ENCODE measurements around the gene SLC2A1.

Gene SLC2A1

GRCh38 chr1:42979896-42980800, 21.5 kb upstream of the SLC2A1 start:
- no peak overlapping the region for H3K27ac ChIP-seq
- TF ChIP-seq CTCF (conservative IDR thresholded peaks at IDR 0.05) (no peak), ZFX (IDR thresholded peaks at IDR 0.05) (no peak)

DNA sequence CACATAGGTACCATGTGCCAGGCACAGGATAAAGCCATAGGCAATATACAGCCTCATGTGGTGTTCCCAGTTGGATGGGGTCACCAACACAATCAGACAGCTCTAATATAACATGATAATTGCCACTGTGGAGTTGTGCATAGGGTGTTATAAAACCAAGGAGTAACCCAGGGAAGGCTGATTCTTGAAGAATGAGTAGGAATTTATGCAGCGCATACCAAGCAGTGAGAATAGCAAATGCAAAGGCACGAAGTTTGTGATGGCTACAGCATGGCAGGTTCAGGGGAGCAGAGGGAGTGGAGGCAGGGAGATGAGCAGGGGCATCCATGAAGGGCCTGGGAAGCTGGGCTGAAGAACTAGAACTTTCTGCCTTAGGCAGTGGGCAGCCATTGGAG, 20.4 kb upstream of the SLC2A1 start:
- no peak for TF ChIP-seq ZFX (IDR thresholded peaks at IDR 0.05)
- TF ChIP-seq CTCF (conservative IDR thresholded peaks at IDR 0.05), result no peak
- no peak overlapping the region for H3K27ac ChIP-seq

GRCh38 chr1:42978317-42979035, 19.8 kb upstream of the SLC2A1 start:
- TF ChIP-seq ZFX (IDR thresholded peaks at IDR 0.05) (no peak), CTCF (conservative IDR thresholded peaks at IDR 0.05) (no peak)
- no peak overlapping the region for H3K27ac ChIP-seq

- no peak overlapping the region for H3K27ac ChIP-seq
- TF ChIP-seq CTCF (conservative IDR thresholded peaks at IDR 0.05), result no peak
- TF ChIP-seq ZFX (IDR thresholded peaks at IDR 0.05), result no peak
Observed at GRCh38 chr1:42977653-42978052, 19.0 kb upstream of the SLC2A1 start.

DNA sequence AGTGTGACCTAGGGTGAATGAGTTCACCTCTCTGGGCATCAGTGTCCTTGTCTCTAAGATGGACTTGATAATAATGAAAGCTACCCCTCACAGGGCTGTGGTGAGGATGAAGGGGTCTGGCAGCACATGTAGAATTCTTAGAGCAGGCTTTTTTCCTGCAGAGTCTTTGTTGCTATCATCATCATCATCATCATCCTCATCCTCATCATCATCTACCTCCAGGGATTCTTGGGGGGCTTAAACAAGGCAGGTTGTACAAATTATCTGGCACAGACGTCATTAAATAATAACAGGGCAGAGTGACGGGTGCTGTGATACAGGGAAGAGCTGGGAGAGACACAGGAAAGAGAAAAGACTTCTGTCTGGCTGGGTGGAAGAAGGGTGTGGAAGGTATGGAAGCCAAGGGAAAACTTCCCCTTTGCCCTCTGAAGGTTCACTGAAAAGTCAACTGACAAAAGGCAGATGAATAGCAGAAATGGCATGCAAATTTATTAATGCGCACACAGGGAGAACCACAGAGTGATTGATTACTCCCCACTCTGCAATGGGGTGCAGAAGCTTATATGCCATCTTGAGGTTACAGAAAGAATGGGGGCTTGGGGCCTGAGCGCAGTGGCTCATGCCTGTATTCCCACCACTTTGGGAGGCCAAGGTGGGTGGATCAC, 17.0 kb upstream of the SLC2A1 start:
- TF ChIP-seq ZFX (IDR thresholded peaks at IDR 0.05) (no peak), CTCF (conservative IDR thresholded peaks at IDR 0.05) (no peak)
- no peak overlapping the region for H3K27ac ChIP-seq

GRCh38 chr1:42974767-42975437, 16.2 kb upstream of the SLC2A1 start:
- TF ChIP-seq CTCF (conservative IDR thresholded peaks at IDR 0.05), result no peak
- TF ChIP-seq ZFX (IDR thresholded peaks at IDR 0.05), result no peak

More at GRCh38 chr1:42974767-42975437, 16.2 kb upstream of the SLC2A1 start:
- H3K27ac ChIP-seq, result no peak overlapping the region

Data from C4-2B (cell line).